Spleen (tissue), 11 donors: Measurements from ENCODE around the gene GATA3. TPM values are rescaled to one million over a fixed set of nuclear protein-coding genes. Genes with fewer than 3 reads are reported as not detected.
A peak's percentile ranks its signal among the peaks of the same experiment; 100 is the strongest.

Source experiments
- DNase-seq: peaks from one replicate; pipeline ENCODE4 v3.0.0-alpha.2; 2020
- H3K27ac ChIP-seq, 8 donors: fragments of 200-600 bp; sonication (generic) in 7 of 8; 1 replicate in 4 of 8; 2 replicates in 4 of 8; pipeline versions ENCODE4 v1.5.0 to v1.8.0; 2016 to 2021; ENCODE audit warnings: inconsistent platforms in 4 of 8, mild to moderate bottlenecking in 4 of 8, moderate library complexity in 1 of 8
- H3K27me3 ChIP-seq, 7 donors: fragments of 200-600 bp; sonication (generic) in 6 of 7; replicated peaks in 1 of 7; 1 replicate in 4 of 7; 2 replicates in 3 of 7; pipeline versions ENCODE4 v1.5.0 to v1.8.0; 2016 to 2021; ENCODE audit warnings: inconsistent platforms in 3 of 7, mild to moderate bottlenecking in 1 of 7
- H3K36me3 ChIP-seq, 6 donors: fragments of 200-600 bp; sonication (generic) in 5 of 6; 1 replicate in 4 of 6; 2 replicates in 2 of 6; pipeline versions ENCODE4 v1.5.0 to v1.8.0; 2016 to 2021; ENCODE audit warnings: inconsistent platforms in 2 of 6
- H3K4me1 ChIP-seq, 6 donors: fragments of 200-600 bp; sonication (generic) in 5 of 6; 1 replicate in 3 of 6; 2 replicates in 3 of 6; pipeline versions ENCODE4 v1.5.0 to v1.8.0; 2016 to 2021; ENCODE audit warnings: inconsistent platforms in 3 of 6
- H3K4me3 ChIP-seq, 8 donors: fragments of 200-600 bp; sonication (generic) in 7 of 8; 1 replicate in 4 of 8; 2 replicates in 4 of 8; pipeline versions ENCODE4 v1.5.0 to v1.8.0; 2016 to 2021; ENCODE audit warnings: inconsistent platforms in 4 of 8, mild to moderate bottlenecking in 4 of 8, moderate library complexity in 2 of 8
- H3K9me3 ChIP-seq, 8 donors: fragments of 200-600 bp; sonication (generic) in 7 of 8; 1 replicate in 4 of 8; 2 replicates in 4 of 8; pipeline versions ENCODE4 v1.5.0 to v1.8.0; 2016 to 2021; ENCODE audit warnings: inconsistent platforms in 4 of 8
- POLR2A ChIP-seq, 3 donors: fragments of 450-650 bp; IDR thresholded peaks; one replicate each; pipeline ENCODE4 v1.5.1; 2017; ENCODE audit warnings: antibody characterized with exemption in 3 of 3, mild to moderate bottlenecking in 1 of 3
- POLR2AphosphoS5 ChIP-seq, 3 donors: sonication (generic); formaldehyde crosslinking; IDR thresholded peaks; one replicate each; pipeline ENCODE4 v1.5.1; 2017; ENCODE audit warnings: antibody characterized with exemption in 3 of 3
- WGBS, 5 donors: extraction: QIAGEN DNeasy Blood & Tissue Kit in 3 of 5; methylation state at CpG; one replicate each; pipeline versions ENCODE4 v1.1.5 to v1.1.7; 2013 to 2018; 5-methylcytosine and 5-hydroxymethylcytosine counted together
- intact Hi-C: fragments of 100-400 bp; cut with DNase I; formaldehyde crosslinking; loops from one replicate; pipeline ENCODE4 v1.15.0; 2023; ENCODE audit warnings: low total_unique reads
- polyA plus RNA-seq, 3 donors: library from polyadenylated mRNA; stranded (reverse); fragments of 200-250 nt; gene quantifications; one replicate each; pipeline ENCODE4 v1.2.1, GENCODE V29; 2013
- total RNA-seq, 7 donors: library from RNA; depleted of rRNA in 3 of 7; stranded (reverse); fragments of >200 nt in 3 of 7; fragmentation: NEBNext Ultra II Directional in 4 of 7; extraction: Animal tissue kit (Norgen Biotek cat#: 25700) in 4 of 7; gene quantifications; one replicate each; pipeline versions ENCODE4 v1.1.0 to v1.2.1, GENCODE V29; 2016 to 2021
- TF ChIP-seq, protein P1 (sequence below), 11 experiments: fragments of 200-600 bp in 7 of 11; fragments of 450-650 bp in 4 of 11; sonication (generic) in 4 of 11; IDR thresholded peaks in 8 of 11; conservative IDR thresholded peaks in 3 of 11; 1 replicate in 7 of 11; 2 replicates in 4 of 11; pipeline versions ENCODE4 v1.4.0 to v1.8.0; 2016 to 2021; ENCODE audit warnings: antibody characterized with exemption in 11 of 11, inconsistent platforms in 4 of 11, mild to moderate bottlenecking in 1 of 11
- donor health status: healthy with polysubstance abuse.
- donor health status: DM: no; HTN: no; CAD: no; lungs with moderate emphysema.
- donor health status: DM: no; HTN: no; CAD: no.
- donor health status: Bipolar disorder and iron deficiency.
- donor health status: healthy.
- donor health status: DM: no; HTN: no; CAD: no.
- donor health status: DM: yes; HTN: yes; CAD: no.

Gene GATA3
- total and polyA plus RNA-seq, 10 donors = 2.2 to 15.4 (median 6.0) TPM

DNA sequence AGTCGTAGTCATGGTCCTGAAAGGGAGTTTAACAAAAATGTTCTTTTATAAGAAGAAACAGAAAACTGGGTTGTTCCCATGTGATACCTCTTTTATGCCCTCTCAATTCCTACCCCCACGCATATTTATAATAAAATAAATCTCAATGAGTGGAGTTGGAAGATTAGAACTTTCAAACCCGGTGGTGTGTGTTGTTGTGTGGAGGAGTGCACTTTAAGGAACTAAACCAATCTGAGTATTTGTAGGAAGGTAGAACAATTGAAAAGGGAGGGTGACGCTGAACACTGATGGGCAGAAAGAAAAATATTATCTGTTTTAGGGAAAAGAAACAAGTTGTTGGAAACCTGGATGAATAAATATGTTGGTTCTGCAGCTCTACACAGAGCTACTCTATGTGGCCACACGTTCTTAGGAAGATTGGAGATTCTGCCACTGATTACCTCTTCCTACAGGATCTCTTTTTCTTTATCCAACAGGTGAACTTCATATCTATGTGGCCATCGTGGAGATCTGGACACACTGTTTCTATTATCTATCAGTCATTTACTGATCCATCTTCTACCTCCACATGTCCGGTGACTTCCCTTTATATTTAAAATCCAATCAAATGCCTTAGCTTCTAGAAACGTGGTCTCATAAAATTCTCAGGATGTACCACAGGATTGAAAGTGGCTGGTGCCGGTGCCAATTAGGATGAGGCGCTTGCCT is 13.1 kb upstream of the GATA3 start:
- intact Hi-C loops = no loop called here
- DNase-seq = no peak
- no peak overlapping the region for H3K4me3 ChIP-seq
- no peaks in the 10 kb centered on the region for H3K9me3 ChIP-seq
- H3K27me3 ChIP-seq = peaks cover 23 to 100% (median 100%) of the 10 kb centered on the region in 7 donors
- H3K4me1 ChIP-seq = peaks cover 11 to 61% (median 46%) of the 10 kb centered on the region in 6 donors
- no peak overlapping the region for H3K27ac ChIP-seq
- H3K36me3 ChIP-seq = no peaks in the 10 kb centered on the region
- 9 to 11% (median 11%) methylated on average over 10 of the region's 10 CpGs for WGBS, 5 donors
- TF ChIP-seq POLR2A (IDR thresholded peaks at IDR 0.05) (no peak), POLR2AphosphoS5 (IDR thresholded peaks at IDR 0.05) (no peak)
- TF ChIP-seq, protein P1, sequence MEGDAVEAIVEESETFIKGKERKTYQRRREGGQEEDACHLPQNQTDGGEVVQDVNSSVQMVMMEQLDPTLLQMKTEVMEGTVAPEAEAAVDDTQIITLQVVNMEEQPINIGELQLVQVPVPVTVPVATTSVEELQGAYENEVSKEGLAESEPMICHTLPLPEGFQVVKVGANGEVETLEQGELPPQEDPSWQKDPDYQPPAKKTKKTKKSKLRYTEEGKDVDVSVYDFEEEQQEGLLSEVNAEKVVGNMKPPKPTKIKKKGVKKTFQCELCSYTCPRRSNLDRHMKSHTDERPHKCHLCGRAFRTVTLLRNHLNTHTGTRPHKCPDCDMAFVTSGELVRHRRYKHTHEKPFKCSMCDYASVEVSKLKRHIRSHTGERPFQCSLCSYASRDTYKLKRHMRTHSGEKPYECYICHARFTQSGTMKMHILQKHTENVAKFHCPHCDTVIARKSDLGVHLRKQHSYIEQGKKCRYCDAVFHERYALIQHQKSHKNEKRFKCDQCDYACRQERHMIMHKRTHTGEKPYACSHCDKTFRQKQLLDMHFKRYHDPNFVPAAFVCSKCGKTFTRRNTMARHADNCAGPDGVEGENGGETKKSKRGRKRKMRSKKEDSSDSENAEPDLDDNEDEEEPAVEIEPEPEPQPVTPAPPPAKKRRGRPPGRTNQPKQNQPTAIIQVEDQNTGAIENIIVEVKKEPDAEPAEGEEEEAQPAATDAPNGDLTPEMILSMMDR (IDR thresholded peaks at IDR 0.05 in 8 of 11, conservative IDR thresholded peaks at IDR 0.05 in 3 of 11) = no peak

DNA sequence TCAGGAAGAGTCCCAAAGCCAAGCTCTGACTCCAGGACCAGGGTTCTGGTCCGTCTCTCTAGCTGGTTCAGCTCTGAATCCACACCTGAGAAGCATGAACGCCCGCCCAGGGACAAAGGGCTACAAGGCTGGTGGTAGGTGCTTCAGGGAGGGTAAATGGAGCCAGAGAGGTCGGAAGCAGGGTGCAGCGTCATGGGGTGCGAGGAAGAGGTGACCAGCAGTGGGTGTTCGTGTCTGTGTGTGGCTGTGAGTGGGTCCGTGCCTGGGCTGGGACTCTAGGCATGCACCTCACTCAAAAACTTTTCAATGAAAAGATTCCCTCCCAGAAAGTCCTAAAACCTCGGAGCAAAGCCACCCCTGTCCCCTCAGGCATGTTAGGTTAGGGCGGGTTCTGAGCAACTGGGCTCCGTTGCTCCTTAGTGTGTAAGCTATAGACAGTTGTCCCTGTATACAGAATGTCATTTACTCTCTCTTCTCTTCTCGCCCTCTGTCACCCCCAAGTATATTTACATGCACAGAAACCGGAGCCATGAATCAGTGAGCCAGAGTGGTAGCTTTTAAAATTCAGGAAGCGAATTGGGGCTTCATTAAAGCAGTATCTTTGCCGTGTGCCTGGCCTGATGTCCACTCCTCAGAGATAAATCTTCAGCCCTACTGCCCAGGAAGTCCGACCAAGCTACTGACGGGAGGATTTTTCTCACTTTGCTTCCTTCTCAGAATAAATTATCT is 12.3 kb upstream of the GATA3 start:
- DNase-seq = no peak

DNA sequence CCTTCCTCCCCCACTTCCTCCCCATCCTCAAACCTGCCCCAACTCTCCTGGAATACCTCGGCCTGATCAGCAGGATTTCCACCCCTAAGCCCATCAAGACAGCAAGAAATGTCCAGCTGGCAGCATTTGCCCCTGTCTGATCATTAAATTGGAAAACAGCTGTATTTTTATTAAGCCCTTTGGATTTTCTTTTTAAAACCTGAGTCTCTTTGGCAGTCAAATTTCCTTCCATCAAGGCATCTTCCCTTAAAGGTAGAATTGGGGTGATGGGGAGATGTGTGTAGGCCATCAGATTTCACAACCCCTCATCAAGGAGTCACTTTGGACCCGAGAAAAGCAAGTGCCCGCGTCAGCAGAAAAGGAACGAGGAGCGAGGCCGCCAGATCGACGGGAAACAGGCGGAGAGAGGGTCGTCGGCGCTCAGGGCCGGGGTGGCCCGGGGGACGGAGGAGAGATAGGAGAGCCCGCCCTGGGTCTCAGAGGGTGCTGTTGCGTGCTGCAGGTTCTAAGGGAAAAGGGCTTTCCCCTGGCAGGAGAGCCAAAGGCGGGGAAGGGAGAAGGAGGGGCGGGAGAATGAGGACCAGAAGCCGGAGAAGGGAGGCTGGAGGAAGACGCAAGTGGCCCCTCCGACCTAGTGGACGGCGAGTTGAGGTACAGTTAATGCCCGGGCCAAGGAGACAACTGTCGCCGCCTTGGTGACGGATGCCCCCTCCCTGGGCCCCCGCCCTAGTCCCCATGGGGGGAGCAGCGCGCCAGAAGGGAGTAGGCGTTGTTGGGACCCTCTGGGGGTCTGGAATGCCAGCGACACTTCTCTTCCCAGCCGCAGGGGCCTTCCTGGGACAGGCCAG is 11.5 kb upstream of the GATA3 start:
- WGBS, 5 donors = 6 to 9% (median 8%) methylated on average over 32 to 35 of the region's 35 CpGs
- Histone ChIP-seq H3K27ac (no peak overlapping the region), H3K36me3 (no peaks in the 10 kb centered on the region), H3K9me3 (no peaks in the 10 kb centered on the region), H3K4me1 (peaks cover 11 to 60% (median 41%) of the 10 kb centered on the region in 6 donors), H3K27me3 (peaks cover 23 to 100% (median 100%) of the 10 kb centered on the region in 7 donors), H3K4me3 (peak overlapping the region in 1 of 8 donors; percentile 9)
- intact Hi-C loops = no loop called here
- TF ChIP-seq POLR2AphosphoS5 (IDR thresholded peaks at IDR 0.05) (no peak), POLR2A (IDR thresholded peaks at IDR 0.05) (no peak)
- TF ChIP-seq, protein P1 (IDR thresholded peaks at IDR 0.05 in 8 of 11, conservative IDR thresholded peaks at IDR 0.05 in 3 of 11) = no peak
- no peak for DNase-seq

More for the DNA sequence above, 12.3 kb upstream of the GATA3 start:
- H3K36me3 ChIP-seq = no peaks in the 10 kb centered on the region
- 10 to 13% (median 13%) methylated on average over 17 of the region's 17 CpGs for WGBS, 5 donors
- no peak overlapping the region for H3K4me3 ChIP-seq
- H3K4me1 ChIP-seq = peaks cover 11 to 58% (median 41%) of the 10 kb centered on the region in 6 donors
- H3K27ac ChIP-seq = no peak overlapping the region
- intact Hi-C loops = no loop called here
- peaks cover 23 to 100% (median 100%) of the 10 kb centered on the region in 7 donors for H3K27me3 ChIP-seq
- TF ChIP-seq POLR2A (IDR thresholded peaks at IDR 0.05) (no peak), POLR2AphosphoS5 (IDR thresholded peaks at IDR 0.05) (no peak)
- TF ChIP-seq, protein P1 (IDR thresholded peaks at IDR 0.05 in 8 of 11, conservative IDR thresholded peaks at IDR 0.05 in 3 of 11) = no peak
- no peaks in the 10 kb centered on the region for H3K9me3 ChIP-seq
